Adrenal gland (tissue), 5 donors: Measurements from ENCODE around the gene MYO10.

Experiments used
- POLR2A ChIP-seq, 2 donors: fragments of 450-650 bp; IDR thresholded peaks; one replicate each; pipeline ENCODE4 v1.6.1; 2017; ENCODE audit warnings: antibody characterized with exemption in 2 of 2, mild to moderate bottlenecking in 2 of 2, moderate library complexity in 1 of 2
- TF ChIP-seq, protein P1 (sequence below), 6 experiments: fragments of 450-650 bp in 4 of 6; fragments of 200-600 bp in 2 of 6; sonication (generic) in 1 of 6; IDR thresholded peaks; 1 replicate in 5 of 6; 2 replicates in 1 of 6; pipeline versions ENCODE4 v1.5.1 to v1.8.0; 2016 to 2021; ENCODE audit warnings: antibody characterized with exemption in 6 of 6, mild to moderate bottlenecking in 2 of 6, moderate library complexity in 1 of 6
- donor health status: DM: no; HTN: no; CAD: no.

GRCh38 chr5:16704945-16705344, 231.1 kb downstream of the MYO10 start:
- TF ChIP-seq, protein P1, sequence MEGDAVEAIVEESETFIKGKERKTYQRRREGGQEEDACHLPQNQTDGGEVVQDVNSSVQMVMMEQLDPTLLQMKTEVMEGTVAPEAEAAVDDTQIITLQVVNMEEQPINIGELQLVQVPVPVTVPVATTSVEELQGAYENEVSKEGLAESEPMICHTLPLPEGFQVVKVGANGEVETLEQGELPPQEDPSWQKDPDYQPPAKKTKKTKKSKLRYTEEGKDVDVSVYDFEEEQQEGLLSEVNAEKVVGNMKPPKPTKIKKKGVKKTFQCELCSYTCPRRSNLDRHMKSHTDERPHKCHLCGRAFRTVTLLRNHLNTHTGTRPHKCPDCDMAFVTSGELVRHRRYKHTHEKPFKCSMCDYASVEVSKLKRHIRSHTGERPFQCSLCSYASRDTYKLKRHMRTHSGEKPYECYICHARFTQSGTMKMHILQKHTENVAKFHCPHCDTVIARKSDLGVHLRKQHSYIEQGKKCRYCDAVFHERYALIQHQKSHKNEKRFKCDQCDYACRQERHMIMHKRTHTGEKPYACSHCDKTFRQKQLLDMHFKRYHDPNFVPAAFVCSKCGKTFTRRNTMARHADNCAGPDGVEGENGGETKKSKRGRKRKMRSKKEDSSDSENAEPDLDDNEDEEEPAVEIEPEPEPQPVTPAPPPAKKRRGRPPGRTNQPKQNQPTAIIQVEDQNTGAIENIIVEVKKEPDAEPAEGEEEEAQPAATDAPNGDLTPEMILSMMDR (IDR thresholded peaks at IDR 0.05) = no peak
- TF ChIP-seq POLR2A (IDR thresholded peaks at IDR 0.05) = no peak
